C4-2B (cell line): Measurements from ENCODE around the gene SLC28A3.

Experiments
- ZFX ChIP-seq: fragments of 450-650 bp; IDR thresholded peaks from 2 replicates; pipeline ENCODE4 v1.6.1; 2017
- TF ChIP-seq, protein P1 (sequence below): fragments of 450-650 bp; conservative IDR thresholded peaks from 2 replicates; pipeline ENCODE4 v1.5.1; 2017; ENCODE audit warnings: mild to moderate bottlenecking

DNA sequence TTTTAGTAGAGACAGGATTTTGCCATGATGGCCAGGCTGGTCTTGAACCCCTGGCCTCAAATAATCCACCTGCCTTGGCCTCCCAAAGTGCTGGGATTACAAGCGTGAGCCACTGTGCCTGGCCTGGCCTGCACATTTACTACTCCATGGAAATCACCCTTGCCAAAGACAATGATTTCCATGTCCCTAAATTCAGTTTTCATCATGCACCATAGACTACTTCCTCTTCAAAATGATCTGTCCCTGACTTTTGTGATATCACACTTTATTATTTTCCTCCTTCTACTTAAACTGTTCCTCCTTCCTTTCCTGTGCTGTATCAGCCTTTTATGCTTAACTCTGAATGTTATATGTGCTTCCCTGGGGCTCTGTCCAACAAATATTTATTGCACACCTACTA, 20.3 kb downstream of the SLC28A3 start:
- no peak for TF ChIP-seq ZFX
- TF ChIP-seq, protein P1, sequence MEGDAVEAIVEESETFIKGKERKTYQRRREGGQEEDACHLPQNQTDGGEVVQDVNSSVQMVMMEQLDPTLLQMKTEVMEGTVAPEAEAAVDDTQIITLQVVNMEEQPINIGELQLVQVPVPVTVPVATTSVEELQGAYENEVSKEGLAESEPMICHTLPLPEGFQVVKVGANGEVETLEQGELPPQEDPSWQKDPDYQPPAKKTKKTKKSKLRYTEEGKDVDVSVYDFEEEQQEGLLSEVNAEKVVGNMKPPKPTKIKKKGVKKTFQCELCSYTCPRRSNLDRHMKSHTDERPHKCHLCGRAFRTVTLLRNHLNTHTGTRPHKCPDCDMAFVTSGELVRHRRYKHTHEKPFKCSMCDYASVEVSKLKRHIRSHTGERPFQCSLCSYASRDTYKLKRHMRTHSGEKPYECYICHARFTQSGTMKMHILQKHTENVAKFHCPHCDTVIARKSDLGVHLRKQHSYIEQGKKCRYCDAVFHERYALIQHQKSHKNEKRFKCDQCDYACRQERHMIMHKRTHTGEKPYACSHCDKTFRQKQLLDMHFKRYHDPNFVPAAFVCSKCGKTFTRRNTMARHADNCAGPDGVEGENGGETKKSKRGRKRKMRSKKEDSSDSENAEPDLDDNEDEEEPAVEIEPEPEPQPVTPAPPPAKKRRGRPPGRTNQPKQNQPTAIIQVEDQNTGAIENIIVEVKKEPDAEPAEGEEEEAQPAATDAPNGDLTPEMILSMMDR, result no peak
